Left lobe of liver (tissue), 2 donors: ENCODE measurements around the gene CD247. TPM values are rescaled to one million over a fixed set of nuclear protein-coding genes. Genes with fewer than 3 reads are reported as not detected.
"Not testable (repeated sequence)": the region's sequence is repeated elsewhere in the genome, so short reads cannot be mapped to it uniquely, and the experiment has no call there.

ENCODE experiments used
- ATAC-seq: fragments of 200-7000 bp; cut with Tn5 transposase; one replicate; pipeline ENCODE4 v1.9.1; 2020; ENCODE audit warnings: mild to moderate bottlenecking, moderate library complexity
- DNase-seq: peaks from one replicate; pipeline ENCODE4 v3.0.0-alpha.2; 2020; ENCODE audit warnings: low spot score
- total RNA-seq: library from RNA; stranded (reverse); gene quantifications from one replicate; pipeline ENCODE4 v1.2.1, GENCODE V29; 2021
- donor health status: DM: no; HTN: no; CAD: no; lungs with moderate emphysema.
- donor health status: DM: no; HTN: yes; CAD: no.

CD247 gene
- total RNA-seq, result 0.65 TPM

DNA sequence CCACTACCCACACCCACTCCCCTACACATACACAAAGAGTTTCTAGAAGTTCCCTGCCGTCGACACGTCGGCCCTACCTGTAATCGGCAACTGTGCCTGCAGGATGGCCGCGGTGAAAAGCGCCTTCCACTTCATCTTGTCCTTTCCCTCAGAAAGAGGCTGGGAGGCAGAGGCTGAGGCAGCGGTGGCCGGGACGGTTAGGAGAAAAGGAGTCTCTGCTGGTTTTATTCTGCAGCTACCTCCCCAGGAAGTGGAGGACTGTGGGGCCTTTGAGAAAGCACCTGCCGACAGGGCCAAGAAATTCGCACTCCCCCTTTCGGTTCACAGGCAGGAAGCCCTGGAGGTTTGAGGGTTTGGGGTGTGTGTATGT is at the start of gene CD247:
TSS of gene CD247 (minus strand) at position 199 of the 370 bp plus-strand sequence. CDS start at position 135, 64 bp downstream.
- ATAC-seq, result no peak
- no peak for DNase-seq

- no peak for ATAC-seq
- no peak for DNase-seq
Observed at GRCh38 chr1:167567663-167568062, 49.3 kb upstream of the CD247 start.

DNA sequence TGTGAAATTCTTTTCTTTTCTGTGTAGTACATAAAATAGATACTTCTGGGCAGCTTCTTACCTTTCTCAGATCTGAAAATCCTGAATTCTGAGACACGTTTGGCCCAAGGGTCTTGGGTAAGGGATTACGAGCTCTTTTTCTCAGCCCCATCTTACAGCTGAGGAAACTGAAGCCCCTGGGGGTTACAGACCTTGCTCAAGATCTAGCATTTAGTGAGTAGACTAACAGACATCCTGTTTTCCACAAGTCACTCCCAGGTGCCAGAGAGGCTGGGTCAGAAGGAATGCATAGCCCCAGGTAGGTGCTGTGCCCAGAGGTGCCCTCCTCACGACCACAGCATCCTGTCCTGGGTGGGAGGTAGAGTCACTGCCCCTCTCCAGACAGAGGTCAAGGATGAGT is 48.4 kb upstream of the CD247 start:
- DNase-seq (no peak), ATAC-seq (no peak)

GRCh38 chr1:167565922-167566321 is 47.6 kb upstream of the CD247 start:
- ATAC-seq (no peak), DNase-seq (no peak)

DNA sequence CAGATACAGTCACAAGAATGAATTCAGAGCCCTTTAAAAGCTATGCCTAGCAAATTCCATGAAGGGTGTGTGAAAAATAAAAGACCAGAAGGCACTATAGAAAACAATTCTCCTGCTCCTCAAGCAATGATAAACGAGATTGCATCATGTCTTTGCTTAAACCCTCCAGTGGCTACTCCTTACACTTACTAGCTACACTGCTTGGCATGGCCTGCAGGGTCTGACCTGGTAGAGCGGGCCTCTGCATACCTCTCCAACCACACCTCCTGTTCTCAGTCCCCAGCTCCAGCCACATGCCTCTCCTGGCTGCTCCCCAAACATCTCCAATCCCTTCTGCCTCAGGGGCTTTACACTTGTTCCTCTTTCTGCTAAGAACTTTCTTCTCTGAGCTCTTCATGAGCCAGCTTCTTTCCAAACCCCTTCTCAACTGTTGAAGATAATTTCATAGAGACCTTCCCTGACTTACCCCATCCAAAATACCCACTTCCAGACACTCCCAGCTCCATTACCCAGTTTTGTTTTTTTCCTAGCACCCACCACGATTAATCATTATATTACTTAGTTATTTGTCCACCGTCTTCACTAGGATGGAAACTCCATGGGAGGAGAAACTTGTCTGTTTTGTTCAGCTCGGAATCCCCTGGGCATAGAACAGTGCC is 46.4 kb upstream of the CD247 start:
- ATAC-seq, result no peak
- DNase-seq, result no peak

GRCh38 chr1:167563579-167564246 is 45.4 kb upstream of the CD247 start:
- peak; percentile 44 for ATAC-seq
- DNase-seq, result no peak

DNA sequence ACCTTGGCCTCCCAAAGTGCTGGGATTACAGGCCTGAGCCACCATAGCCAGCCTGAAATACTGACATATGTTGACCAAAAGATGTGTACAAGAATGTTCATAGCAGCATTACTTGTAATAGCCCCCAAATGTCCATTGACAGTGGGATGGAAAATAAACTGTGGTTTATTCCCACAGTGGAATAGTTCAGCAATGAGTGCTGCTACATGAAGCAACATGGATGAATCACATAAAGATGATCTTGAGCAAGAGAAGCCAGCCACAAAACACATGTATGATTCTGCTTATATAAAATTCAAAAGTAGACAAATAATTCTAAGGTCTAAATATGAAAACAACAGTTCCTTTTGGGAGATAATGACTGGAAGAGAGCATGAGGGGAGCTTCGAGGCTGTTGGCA is 44.4 kb upstream of the CD247 start:
- ATAC-seq (no peak), DNase-seq (no peak)

- no peak for ATAC-seq
- no peak for DNase-seq
Observed at GRCh38 chr1:167561753-167562152, 43.4 kb upstream of the CD247 start.

GRCh38 chr1:167555971-167556714 is 37.8 kb upstream of the CD247 start:
- DNase-seq, result peak; percentile 77
- peak; percentile 62 for ATAC-seq

DNA sequence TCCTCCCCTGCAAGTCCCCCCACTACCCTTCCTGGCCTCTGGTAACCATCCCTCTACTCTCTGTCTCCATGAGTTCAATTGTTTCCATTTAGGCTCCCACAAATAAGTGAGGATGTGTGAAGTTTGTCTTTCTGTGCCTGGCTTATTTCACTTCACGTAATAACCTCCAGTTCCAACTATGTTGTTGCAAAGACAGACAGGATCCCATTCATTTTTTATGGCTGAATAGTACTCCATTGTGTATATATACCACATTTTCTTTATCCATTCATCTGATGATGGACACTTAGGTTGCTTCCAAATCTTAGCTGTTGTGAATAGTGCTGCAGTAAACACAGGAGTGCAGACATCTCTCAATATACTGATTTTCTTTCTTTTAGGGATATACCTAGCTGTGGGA is 36.7 kb upstream of the CD247 start:
- DNase-seq, ATAC-seq: not testable (repeated sequence)

GRCh38 chr1:167554028-167554779 is 35.9 kb upstream of the CD247 start:
- no peak for ATAC-seq
- DNase-seq, result no peak

DNA sequence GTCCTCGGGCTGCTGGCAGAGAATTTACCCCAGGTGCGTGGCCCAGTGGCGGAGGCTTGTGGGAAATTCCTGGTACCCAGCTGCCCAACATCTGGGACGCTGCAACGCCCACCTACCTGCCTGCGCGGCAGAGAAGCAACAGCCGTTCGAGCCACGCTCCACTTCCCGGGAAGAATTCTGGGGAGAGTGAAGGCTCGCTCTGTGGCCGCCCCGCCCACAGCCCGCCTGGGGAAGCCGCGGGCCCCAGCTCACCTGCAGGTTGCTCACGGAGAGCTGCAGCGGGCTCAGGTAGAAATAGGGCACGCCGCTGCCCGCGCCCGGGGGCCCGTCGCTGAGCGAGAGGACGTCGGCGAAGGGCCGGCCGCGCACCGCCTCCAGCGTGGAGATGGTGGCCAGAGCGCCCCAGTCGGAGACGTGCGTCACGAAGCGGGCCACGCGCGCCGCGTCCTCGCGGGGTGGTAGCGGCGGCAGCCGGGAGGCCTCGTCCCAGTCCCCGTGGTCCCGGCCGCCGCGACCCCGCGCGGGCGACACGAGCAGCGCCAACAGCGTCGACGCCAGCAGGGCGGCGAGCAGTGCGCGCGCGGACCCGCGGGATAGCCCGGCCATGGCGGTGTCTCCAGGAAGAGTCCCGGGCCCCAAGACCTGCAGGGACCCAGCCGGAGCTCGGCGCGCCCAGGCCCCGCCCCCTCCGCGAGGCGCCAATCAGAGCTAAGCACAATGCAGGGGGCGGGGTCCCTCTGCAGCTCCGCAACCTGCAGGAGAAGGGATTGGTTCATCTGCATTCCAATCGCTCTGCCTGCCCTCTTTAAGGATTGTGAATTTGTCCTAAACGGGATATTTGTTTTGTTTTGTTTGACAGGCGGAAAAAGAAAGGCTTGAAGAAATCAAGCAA is 35.1 kb upstream of the CD247 start, which contains the start of gene CREG1:
TSS of gene CREG1 (minus strand) at position 627 of the 892 bp plus-strand sequence.
- DNase-seq, result peak; percentile 96

GRCh38 chr1:167551362-167551761 is 33.0 kb upstream of the CD247 start:
- DNase-seq (no peak), ATAC-seq (no peak)

More for the DNA sequence above, 35.1 kb upstream of the CD247 start, which contains the start of gene CREG1:
- ATAC-seq, result peak; percentile 96

- peak; percentile 9 for ATAC-seq
- DNase-seq, result no peak
Observed at GRCh38 chr1:167548059-167548932, 30.0 kb upstream of the CD247 start.

GRCh38 chr1:167546935-167547334 is 28.6 kb upstream of the CD247 start:
- ATAC-seq, result no peak
- no peak for DNase-seq

GRCh38 chr1:167545349-167545748 is 27.0 kb upstream of the CD247 start:
- no peak for DNase-seq
- no peak for ATAC-seq

GRCh38 chr1:167544447-167545093 is 26.2 kb upstream of the CD247 start:
- ATAC-seq (no peak), DNase-seq (no peak)

- ATAC-seq, result no peak
- DNase-seq, result no peak
Observed at GRCh38 chr1:167543199-167543990, 25.1 kb upstream of the CD247 start.
